Measurements from ENCODE around the gene STARD7.
"Not testable (repeated sequence)": the region's sequence is repeated elsewhere in the genome, so short reads cannot be mapped to it uniquely, and the experiment has no call there.

Gene STARD7

GRCh38 chr2:96208143-96209010, at the start of gene STARD7:
Gene STARD7 (minus strand): TSS chr2:96208827. CDS start chr2:96208434, 393 bp downstream.
- in situ Hi-C loops (cut with MboI; ENCODE audit: low sequenced_read_pairs), result no loop called here

DNA sequence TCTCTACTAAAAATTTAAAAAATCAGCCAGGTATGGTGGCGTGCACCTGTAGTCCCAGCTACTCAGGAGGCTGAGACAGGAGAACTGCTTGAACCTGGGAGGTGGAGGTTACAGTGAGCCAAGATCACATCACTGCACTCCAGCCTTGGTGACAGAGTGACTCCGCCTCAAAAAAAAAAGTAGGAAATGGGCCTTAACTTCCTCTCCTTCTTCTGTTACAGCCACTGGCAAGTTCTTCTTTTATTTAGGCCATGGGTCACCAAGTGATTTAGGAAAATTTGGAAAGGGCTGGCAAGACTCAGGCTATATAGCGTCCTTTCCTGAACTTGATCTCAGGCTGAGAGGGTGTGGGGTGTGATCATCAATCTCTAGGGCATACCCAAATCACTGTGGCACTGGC, 49.1 kb upstream of the STARD7 start:
- in situ Hi-C loops (cut with MboI; ENCODE audit: low sequenced_read_pairs), result not testable (repeated sequence)

GRCh38 chr2:96256611-96257113, 48.0 kb upstream of the STARD7 start:
- in situ Hi-C loops (cut with MboI; ENCODE audit: low sequenced_read_pairs), result no loop called here

DNA sequence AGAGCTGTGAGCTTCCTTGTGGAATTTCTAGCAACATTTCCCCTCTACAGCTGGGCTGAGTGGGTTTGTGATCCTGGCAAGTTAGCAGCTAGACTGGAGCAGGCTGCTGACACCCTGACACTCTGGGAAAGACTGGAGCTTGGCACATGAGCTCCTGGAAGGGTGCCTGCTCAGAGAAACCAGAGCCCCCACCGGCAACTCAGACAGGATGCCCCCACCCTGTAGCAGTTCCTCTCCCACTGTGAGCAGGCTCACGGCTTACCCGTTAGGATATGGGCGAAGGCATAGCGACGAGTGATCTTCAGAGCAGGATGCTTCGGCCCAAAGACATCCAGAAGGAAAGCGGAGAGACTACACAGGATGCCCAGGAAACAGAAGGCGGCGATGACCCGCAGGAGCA, 45.9 kb upstream of the STARD7 start:
- in situ Hi-C loops (cut with MboI; ENCODE audit: low sequenced_read_pairs), result no loop called here

GRCh38 chr2:96253006-96253405, 44.4 kb upstream of the STARD7 start:
- in situ Hi-C loops (cut with MboI; ENCODE audit: low sequenced_read_pairs), result no loop called here

GRCh38 chr2:96252526-96252925, 43.9 kb upstream of the STARD7 start:
- in situ Hi-C loops (cut with MboI; ENCODE audit: low sequenced_read_pairs), result no loop called here

DNA sequence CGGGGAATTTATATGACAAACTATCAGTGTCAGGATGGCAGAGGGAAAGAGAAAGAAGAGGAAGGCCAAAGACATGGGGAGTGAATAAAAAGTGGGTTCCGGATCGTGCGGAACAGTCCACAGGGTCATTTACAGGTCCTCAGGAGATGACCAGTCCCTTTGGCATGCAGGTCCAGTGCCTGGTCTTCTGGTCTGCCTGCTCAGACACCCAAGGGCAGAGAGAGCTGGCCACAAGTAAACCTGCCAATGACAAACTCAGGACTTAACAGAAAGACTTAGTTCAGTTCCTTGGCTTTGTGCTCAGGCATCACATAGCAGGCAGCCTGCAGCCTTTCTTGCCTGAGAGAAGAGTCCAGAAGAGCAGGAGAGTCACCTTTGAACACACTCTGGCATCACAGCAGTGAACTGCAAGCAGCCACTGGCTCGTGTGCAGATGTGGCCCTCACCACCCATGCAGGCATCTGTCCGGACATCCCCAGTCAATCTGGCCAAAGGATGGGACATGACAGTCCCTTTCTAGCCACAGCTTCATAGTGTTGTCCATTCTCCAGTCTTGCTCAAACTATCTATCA, 43.2 kb upstream of the STARD7 start:
- in situ Hi-C loops (cut with MboI; ENCODE audit: low sequenced_read_pairs), result no loop called here

DNA sequence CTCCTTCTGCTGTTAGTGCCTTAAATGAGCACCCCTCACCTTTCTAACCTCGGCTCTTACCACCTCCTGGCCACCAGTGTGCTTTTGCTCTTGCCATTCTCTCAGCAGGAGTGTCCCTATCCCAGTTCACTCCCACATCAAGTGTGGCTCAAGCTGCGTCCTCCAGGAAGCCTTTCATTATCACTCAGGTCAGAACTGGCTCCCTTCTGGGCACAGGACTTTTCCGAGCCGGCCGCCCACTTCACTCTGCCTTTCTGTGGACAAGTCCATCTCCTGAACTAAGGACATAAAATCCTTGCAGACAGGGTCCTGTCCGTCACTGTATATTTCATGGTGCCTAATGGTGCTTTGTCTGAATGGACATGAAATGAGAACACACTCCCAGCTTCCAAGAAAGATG, 41.6 kb upstream of the STARD7 start:
- in situ Hi-C loops (cut with MboI; ENCODE audit: low sequenced_read_pairs), result no loop called here

- in situ Hi-C loops (cut with MboI; ENCODE audit: low sequenced_read_pairs), result no loop called here
These were observed 41.0 kb upstream of the STARD7 start for GRCh38 chr2:96249654-96250053.

- in situ Hi-C loops (cut with MboI; ENCODE audit: low sequenced_read_pairs), result no loop called here
These were observed 40.0 kb upstream of the STARD7 start for GRCh38 chr2:96248624-96249023.

GRCh38 chr2:96247896-96248295, 39.3 kb upstream of the STARD7 start:
- in situ Hi-C loops (cut with MboI; ENCODE audit: low sequenced_read_pairs), result no loop called here

DNA sequence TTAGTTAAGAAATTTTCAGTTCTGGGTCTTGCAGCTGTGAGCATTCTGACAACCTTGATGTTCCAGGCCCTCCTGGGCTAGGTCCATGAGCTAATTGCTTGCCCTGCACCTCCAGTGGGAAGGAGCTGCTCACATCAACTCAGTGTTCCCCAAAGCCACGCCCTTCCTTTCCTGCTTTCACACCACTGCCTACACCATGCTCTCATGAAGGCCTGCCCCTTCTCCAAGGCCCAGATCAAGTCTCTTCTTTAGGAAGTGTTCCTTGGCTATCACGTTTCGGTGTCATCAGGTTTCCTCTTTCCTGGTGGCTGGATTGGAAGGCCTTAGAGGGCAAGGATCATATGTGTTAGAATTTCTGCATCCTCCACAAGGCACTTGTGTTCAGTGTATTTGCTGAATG, 38.4 kb upstream of the STARD7 start:
- in situ Hi-C loops (cut with MboI; ENCODE audit: low sequenced_read_pairs), result no loop called here

DNA sequence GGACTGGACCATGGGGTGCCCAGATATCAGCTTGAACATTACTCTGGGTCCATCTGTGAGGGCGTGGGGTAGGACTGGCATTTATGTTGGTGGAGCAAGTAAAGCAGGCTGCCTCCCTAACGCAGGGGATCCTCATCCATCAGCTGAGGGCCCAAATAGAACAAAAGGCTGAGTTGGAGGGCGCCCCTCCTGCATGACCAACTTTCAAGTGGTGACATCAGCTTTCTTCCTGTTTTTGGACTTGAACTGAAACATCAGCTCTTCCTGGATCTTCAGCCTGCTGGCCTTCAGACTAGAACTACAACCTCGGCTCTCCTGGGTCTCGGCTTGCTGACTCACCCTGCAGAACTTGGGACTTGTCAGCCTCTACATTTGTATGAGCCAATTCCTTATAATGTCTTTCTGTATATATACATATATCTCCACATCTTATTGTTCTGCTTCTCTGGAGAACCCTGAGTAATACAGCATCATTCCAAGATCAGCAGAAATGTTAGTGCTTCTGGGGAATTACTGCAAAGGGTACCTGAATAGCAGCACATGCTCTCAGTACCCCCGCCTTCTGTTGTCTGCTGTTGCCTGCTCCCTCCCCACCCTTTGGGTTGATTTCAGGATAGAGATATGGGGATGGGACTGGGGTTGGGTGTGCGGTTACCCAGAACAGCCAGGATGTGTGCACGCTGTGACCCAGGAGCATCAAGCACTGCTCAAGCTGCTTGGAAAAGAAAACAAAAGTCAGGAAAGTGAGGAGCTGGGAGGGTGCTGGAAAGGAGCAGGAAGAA, 37.2 kb upstream of the STARD7 start:
- in situ Hi-C loops (cut with MboI; ENCODE audit: low sequenced_read_pairs), result no loop called here

- in situ Hi-C loops (cut with MboI; ENCODE audit: low sequenced_read_pairs), result no loop called here
These were observed 35.2 kb upstream of the STARD7 start for GRCh38 chr2:96243843-96244242.

GRCh38 chr2:96241900-96242611, 33.4 kb upstream of the STARD7 start:
- in situ Hi-C loops (cut with MboI; ENCODE audit: low sequenced_read_pairs), result no loop called here

GRCh38 chr2:96241227-96241626, 32.6 kb upstream of the STARD7 start:
- in situ Hi-C loops (cut with MboI; ENCODE audit: low sequenced_read_pairs), result no loop called here

DNA sequence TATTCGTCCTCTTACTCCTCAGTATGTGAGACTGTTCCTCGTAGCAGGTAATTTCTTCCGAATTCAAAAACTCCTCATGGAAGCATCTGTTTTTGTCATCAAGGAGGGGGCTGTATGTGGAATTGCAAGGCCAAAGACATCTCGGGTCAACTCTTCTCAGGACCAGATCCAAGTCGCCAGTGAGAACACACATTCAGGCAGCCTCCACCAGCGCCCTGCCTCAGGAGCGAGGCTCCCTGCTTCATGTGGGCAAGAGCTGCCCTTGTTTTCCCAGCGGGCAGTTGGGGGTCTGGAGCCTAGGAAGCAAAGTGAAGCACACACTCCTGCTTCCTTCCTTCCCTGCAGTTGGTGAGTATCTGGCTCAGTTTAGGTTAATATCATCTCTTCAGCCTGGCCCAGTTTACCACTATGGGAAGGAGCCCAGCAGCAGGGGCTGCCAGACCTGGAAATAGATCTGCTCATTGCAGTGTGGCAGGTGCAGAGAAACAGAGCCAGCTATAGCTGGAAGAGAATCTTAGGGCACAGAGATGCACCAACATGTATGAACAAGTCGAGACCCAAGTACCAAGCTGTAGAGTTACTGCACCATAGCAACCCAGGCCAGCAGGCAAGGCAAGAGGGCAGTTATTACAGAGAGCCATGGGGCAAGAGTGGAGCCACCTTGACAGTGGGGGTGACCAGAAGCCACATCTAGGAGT, 31.9 kb upstream of the STARD7 start:
- in situ Hi-C loops (cut with MboI; ENCODE audit: low sequenced_read_pairs), result no loop called here

DNA sequence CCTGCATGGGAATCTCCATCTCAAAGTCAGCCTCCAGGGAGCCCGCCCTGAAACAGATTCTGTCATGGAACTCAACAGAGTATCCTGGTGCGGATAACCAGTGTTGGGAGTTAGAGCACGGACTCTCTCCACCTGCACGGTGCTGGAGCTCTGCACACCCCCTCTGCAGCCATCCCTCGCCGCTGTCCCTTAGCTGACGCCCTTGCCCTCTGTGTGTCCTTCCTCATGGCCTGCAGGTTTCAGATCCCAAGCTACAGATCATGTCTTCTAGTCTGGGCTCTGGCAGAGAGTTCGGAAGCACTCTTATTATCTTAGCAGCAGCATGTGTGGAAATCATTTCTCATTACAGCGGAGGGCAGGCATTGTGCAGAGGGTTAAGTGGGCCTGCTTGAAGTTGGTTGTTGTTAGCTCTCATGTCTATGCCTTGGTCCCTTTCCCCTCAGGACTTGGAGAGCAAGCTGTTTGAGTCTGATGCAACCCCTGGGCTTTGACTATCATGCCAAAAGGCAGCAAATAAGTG, 31.2 kb upstream of the STARD7 start:
- in situ Hi-C loops (cut with MboI; ENCODE audit: low sequenced_read_pairs), result no loop called here

DNA sequence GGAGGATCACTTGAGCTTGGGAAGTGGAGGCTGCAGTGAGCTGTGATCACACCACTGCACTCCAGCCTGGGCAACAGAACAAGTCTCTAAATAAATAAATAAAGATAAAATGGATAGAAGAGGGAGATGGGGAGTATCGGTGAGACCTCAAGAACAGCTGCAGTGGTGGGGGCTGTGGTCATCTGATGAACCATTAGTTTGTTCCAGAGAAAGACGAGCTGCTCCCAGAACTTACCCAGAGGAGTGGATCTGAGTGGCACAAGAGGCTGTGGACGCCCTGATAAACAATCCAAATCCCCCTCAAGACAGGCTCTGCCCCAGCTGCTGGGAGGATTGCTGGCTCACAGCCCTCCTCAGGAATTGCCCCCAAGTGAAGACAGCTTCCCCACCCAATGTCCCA, 30.5 kb upstream of the STARD7 start:
- in situ Hi-C loops (cut with MboI; ENCODE audit: low sequenced_read_pairs), result no loop called here

- in situ Hi-C loops (cut with MboI; ENCODE audit: low sequenced_read_pairs), result no loop called here
These were observed 29.6 kb upstream of the STARD7 start for GRCh38 chr2:96238266-96238665.

All from HL-60/S4 treated with retinoic acid at 250 ng/mL for 4 days and 3 days (cell line).